Measurements from ENCODE around the gene SGCA. TPM values are rescaled to one million over a fixed set of nuclear protein-coding genes. Genes with fewer than 3 reads are reported as not detected.

SGCA gene
- total and polyA plus RNA-seq, 12 donors = 0.28 to 5.5 (median 1.6) TPM; not detected in 4

DNA sequence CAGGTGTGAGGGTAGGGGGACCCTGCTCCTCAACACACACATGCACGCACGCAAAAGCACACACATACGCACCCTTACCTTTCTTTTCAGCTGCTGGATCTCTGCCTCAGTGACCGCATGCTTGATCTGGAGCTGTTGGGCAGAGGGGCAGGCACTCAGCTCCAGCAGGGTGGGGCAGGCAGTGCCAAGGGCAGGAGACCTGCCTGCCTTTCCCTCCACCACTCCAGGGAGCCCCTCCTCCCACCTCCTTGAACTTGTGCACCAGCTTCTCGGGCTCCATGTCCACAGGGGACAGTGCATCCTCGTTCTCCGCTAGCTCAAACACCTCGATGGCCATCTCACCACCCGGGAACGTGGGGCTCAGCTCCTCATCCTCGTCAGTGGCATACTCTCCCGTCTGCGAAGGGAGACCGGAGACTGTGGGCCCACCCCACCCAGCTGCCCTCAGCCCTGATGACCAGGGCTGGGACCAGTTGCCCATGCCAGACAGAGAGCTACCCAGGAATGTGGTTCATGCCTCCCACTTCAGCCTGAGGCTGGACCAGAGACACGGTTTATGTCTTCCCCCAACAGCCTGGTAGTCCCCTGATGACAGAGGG is 26.5 kb upstream of the SGCA start:
- intact Hi-C loops (cut with DNase I) = no loop called here
- TF ChIP-seq, protein P1, sequence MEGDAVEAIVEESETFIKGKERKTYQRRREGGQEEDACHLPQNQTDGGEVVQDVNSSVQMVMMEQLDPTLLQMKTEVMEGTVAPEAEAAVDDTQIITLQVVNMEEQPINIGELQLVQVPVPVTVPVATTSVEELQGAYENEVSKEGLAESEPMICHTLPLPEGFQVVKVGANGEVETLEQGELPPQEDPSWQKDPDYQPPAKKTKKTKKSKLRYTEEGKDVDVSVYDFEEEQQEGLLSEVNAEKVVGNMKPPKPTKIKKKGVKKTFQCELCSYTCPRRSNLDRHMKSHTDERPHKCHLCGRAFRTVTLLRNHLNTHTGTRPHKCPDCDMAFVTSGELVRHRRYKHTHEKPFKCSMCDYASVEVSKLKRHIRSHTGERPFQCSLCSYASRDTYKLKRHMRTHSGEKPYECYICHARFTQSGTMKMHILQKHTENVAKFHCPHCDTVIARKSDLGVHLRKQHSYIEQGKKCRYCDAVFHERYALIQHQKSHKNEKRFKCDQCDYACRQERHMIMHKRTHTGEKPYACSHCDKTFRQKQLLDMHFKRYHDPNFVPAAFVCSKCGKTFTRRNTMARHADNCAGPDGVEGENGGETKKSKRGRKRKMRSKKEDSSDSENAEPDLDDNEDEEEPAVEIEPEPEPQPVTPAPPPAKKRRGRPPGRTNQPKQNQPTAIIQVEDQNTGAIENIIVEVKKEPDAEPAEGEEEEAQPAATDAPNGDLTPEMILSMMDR (IDR thresholded peaks at IDR 0.05) = no peak
- no peak for TF ChIP-seq POLR2A (IDR thresholded peaks at IDR 0.05)
- Histone ChIP-seq H3K36me3 (replicated peaks in 1 of 2) (peaks cover 0 to 100% of the 10 kb centered on the region in 2 donors), H3K4me1 (replicated peaks in 1 of 2) (peaks cover 0 to 11% of the 10 kb centered on the region in 2 donors), H3K9me3 (replicated peaks in 1 of 3) (no peaks in the 10 kb centered on the region), H3K27me3 (no peaks in the 10 kb centered on the region), H3K27ac (peak overlapping the region in 2 of 5 donors; percentile 6 to 12), H3K4me3 (no peak overlapping the region)
- WGBS, 4 donors = 83 to 85% (median 84%) methylated on average over 15 of the region's 15 CpGs
- DNase-seq = peak in 1 of 7 donors; percentile 20

DNA sequence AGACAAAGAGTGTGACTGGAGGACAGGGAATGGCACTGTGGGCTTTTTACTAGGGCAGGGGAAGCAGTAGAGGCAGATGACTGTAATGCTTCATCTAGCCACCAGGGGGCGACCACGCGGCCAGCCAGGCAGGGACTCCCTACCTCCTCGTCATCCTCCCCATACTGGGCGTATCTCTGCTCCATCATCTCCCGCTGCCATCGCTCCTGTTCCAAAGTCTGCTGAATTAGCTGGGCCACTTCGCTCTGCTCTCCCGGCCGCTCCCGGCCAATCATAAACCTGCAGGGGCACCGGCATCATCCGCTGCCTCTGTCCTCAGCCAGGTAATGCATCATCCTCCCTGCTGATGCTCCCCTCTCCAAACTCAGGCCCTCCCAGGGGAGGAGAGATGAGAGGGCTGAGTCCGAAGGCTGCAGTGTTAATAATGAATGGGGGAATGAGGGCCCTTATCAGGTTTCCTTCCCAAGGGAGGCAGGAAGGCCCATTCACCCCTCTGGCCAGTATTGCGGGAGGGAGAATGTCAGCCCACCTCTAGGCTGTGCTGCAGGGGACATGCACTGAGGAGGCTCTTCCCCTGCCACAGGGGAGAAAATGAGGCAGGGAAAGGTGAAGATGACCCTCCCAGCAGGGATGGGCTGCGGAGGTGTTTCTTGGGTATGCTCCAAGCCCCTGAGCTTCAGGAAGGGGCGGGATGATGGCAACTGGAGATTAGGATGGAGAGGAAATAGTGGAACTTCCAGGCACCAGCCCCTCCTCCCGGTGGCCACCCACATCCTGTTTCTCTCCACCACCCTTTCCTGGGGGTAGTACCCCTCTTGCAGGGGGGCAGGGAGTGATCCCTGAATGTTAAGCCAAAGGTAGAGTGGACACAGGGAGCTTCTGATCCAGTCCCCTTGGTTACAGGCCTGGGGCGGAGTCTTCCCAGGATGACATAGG is 25.6 kb upstream of the SGCA start:
- Histone ChIP-seq H3K9me3 (replicated peaks in 1 of 3) (no peaks in the 10 kb centered on the region), H3K27ac (peak overlapping the region in 2 of 5 donors; percentile 21 to 52), H3K4me3 (no peak overlapping the region), H3K36me3 (replicated peaks in 1 of 2) (peaks cover 0 to 100% of the 10 kb centered on the region in 2 donors), H3K4me1 (replicated peaks in 1 of 2) (peaks cover 8 to 15% of the 10 kb centered on the region in 2 donors), H3K27me3 (no peaks in the 10 kb centered on the region)
- WGBS, 4 donors = 41 to 45% (median 44%) methylated on average over 17 to 19 of the region's 19 CpGs
- DNase-seq = peak; percentile 78 to 91 (median 82)
- intact Hi-C loops (cut with DNase I) = no loop called here
- TF ChIP-seq, protein P1 (IDR thresholded peaks at IDR 0.05) = peak; percentile 90 to 97 (median 94)
- no peak for TF ChIP-seq POLR2A (IDR thresholded peaks at IDR 0.05)

DNA sequence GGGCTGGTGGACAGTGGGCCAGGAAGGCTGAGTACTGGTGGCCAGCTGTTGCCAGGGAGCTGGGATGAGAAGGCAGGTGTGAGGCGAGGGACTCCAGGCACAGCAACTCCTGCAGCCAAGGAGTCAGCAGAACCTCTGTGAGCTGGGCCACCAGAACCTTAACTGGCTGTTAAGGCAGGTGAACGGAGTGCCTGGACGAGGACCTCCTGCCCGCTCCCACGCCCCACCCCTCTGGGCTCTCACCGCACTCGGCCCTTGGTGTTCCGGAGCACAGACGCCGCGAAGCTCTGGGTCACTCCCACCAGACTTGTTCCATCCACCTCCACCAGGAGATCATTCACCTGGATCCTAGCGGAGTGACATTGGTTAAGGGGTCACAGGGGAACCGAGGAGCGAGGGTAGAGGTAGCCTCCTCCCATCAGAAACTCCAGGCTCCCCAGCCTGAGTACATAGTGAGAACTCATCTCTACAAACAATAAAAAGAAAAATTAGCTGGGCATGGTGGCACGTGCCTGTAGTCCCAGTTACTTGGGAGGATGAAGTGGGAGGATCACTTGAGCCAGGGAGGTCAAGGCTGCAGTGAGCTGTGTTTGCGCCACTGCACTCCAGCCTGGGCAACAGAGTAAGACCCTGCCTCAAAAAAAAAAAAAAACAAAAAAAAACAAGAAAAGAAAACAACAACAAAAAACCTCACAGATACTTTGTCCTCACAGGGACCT is 24.6 kb upstream of the SGCA start:
- WGBS, 4 donors = 88 to 94% (median 93%) methylated on average over 5 to 16 of the region's 16 CpGs
- Histone ChIP-seq H3K27me3 (no peaks in the 10 kb centered on the region), H3K4me1 (replicated peaks in 1 of 2) (peaks cover 18 to 24% of the 10 kb centered on the region in 2 donors), H3K27ac (peak overlapping the region in 2 of 5 donors; percentile 21 to 52), H3K36me3 (replicated peaks in 1 of 2) (peaks cover 0 to 91% of the 10 kb centered on the region in 2 donors), H3K4me3 (no peak overlapping the region), H3K9me3 (replicated peaks in 1 of 3) (no peaks in the 10 kb centered on the region)
- DNase-seq = no peak
- intact Hi-C loops (cut with DNase I) = no loop called here
- TF ChIP-seq POLR2A (IDR thresholded peaks at IDR 0.05) = no peak
- TF ChIP-seq, protein P1 (IDR thresholded peaks at IDR 0.05) = no peak

DNA sequence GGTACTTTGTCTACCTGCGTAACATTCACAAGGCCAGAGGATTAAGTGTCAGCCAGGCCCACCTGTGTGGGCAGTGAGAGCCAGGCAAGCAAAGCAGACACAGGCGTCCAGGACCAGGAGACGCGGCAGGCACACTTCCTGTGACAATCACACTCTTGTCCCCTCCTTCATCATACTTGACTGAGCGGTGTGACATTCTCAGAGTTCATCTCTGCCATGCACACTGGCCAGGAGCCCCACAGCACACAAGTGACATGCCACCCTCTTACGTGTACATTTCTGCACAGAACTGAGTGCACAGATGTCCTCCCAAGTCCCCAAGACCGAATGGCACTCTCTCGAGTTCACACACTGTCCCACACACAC is 24.1 kb upstream of the SGCA start:
- Histone ChIP-seq H3K27ac (no peak overlapping the region), H3K36me3 (replicated peaks in 1 of 2) (peaks cover 0 to 86% of the 10 kb centered on the region in 2 donors), H3K27me3 (no peaks in the 10 kb centered on the region), H3K4me3 (no peak overlapping the region), H3K9me3 (replicated peaks in 1 of 3) (no peaks in the 10 kb centered on the region), H3K4me1 (replicated peaks in 1 of 2) (peaks cover 24 to 30% of the 10 kb centered on the region in 2 donors)
- no peak for DNase-seq
- TF ChIP-seq POLR2A (IDR thresholded peaks at IDR 0.05) = no peak
- TF ChIP-seq, protein P1 (IDR thresholded peaks at IDR 0.05) = no peak
- intact Hi-C loops (cut with DNase I) = no loop called here
- 71 to 78% (median 74%) methylated on average over 7 to 8 of the region's 8 CpGs for WGBS, 4 donors
